HCEC 1CT (cell line): ENCODE results near the gene ZNF302.
"Not testable (repeated sequence)": the region's sequence is repeated elsewhere in the genome, so short reads cannot be mapped to it uniquely, and the experiment has no call there.

Experiments used
- DNase-seq: peaks from one replicate; pipeline ENCODE4 v3.0.0-alpha.2; 2017

The ZNF302 gene

GRCh38 chr19:34677386-34678084 lies at the start of gene ZNF302:
ZNF302 (plus strand) TSS chr19:34677678; CDS start chr19:34678805, 1,127 bp downstream.
- peak; percentile 98 for DNase-seq

GRCh38 chr19:34633802-34634201 lies 43.7 kb upstream of the ZNF302 start:
- DNase-seq: no peak

DNA sequence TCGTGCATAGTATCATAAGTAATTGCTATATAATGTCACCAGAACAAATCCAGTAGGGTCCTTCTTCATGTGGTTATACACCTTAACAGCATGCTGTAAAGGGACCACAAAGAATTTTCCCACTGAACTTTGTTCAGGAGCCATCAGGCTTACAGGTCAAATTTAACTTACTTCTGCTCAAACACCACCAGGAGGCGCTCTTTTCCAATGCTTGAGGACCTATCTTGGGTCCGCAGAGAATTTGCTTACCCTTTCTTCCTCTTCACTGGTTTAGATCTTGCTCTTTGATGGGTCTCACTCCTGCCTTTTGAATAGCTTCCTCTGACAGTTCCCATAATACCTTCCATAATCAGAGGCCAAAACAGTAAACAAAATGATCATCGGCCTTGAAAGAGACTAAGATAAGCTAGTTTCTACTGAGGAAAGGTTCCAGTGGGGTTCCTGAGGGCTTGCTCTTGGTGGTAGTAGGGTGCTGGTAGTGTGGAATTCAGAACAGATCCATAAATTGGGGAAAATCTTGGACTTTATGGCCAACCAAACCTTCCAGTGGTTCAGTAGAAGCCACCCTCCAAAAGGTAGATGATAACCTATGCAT lies 37.9 kb upstream of the ZNF302 start:
- DNase-seq: peak; percentile 58

DNA sequence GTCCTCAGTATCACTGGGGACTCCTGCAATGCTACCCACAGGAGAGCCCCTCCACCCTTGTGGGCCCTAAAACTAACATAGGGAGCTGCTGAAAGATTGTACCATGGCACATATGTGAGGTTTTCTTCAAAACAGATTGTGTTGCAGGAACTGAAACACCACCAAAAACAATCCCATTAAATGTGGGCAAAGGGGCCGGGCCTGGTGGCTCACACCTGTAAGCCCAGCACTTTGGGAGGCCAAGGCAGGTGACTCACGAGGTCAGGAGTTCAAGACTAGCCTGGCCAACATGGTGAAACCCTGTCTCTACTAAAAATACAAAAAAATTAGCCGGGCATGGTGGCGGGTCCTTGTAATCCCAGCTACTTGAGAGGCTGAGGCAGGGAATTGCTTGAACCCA lies 35.2 kb upstream of the ZNF302 start:
- DNase-seq: no peak

DNA sequence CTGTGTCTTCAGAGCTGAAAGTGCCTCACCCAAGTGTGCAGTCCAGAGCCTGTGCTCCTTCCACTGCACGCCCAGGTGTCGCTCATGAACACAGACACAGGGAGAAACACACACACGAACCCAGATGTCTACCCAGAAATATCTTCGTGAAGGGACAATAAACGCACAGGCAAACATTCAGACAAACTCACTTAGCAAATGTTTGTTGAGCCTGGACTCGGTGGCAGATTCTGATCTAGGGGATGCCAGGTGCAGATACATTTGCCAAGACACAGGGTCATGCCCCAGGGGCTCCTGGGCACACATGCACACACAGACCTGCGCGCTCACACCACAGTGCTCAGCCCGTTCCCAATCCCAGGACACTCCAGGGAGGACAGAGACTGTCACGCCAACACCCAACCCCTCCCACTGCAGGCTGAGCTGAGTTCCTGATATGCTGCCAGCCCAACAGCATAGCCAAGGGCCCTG lies 32.5 kb upstream of the ZNF302 start:
- DNase-seq: no peak

GRCh38 chr19:34645551-34645950 lies 31.9 kb upstream of the ZNF302 start:
- DNase-seq: no peak

DNA sequence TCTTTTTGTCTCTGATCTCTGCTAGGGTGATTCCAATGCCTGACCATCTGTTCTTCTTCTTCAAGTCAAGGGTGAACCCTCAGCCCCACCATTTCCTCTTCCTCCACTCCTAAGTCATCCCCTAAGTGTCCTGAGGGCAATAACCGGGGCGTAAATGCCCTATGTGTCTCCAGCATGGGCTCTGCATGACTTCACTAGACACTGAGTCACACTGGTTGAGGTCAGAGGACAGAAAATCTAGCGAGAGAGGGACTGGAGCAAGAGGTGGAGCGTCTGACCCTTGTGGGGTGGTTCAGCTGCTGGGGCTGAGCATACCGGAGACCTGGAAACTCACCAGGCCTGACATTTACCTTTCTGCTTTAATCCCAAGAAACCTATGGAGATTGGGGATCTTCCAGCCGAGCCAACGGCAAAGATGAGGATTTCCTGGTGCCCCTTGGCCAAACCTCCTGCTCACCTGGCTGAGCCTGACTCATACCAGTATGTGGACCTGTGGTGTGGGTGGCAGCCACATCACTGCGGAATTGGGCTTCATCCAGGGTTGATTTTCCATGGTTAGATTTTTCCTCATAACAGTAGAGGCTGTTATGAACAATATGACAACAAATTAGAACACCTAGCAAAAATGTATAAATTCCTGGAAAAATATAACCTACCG lies 27.5 kb upstream of the ZNF302 start:
- DNase-seq: no peak

DNA sequence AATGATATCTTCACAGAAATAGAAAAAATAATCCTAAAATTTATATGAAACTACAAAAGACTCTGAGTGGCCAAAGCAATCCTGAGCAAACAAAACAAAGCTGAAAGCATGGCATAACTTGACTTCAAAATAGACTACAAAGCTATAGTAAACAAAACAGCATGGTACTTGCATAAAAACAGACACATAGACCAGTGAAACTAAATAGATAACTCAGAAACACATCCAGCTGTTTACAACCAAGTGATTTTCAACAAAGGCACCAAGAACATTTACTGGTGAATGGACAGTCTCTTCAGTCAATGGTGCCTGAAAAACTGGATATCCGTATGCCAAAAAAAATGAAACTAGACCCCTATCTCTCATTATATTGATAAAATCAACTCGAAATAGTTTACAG lies 25.7 kb upstream of the ZNF302 start:
- DNase-seq: no peak

DNA sequence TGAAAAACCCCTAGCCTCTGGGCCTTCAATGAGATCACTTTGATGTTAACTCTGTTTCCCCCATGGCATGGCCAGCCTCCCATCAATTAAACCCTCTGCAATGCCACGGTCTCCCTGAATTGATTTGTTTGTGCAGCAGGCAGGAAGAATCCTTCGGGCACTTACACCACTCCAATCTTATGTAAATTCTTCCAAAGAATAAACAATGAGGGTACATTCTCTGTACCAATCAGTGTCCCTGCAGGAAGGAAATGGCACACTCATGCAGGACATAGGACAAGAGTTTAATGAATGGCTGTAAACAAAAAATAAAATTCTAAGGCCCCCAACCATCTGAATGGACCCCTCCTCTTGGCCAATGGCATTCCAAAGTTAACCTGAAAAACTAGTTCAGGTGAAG lies 22.7 kb upstream of the ZNF302 start:
- no peak for DNase-seq

- no peak for DNase-seq
Measured at GRCh38 chr19:34655651-34656050, 21.8 kb upstream of the ZNF302 start.

DNA sequence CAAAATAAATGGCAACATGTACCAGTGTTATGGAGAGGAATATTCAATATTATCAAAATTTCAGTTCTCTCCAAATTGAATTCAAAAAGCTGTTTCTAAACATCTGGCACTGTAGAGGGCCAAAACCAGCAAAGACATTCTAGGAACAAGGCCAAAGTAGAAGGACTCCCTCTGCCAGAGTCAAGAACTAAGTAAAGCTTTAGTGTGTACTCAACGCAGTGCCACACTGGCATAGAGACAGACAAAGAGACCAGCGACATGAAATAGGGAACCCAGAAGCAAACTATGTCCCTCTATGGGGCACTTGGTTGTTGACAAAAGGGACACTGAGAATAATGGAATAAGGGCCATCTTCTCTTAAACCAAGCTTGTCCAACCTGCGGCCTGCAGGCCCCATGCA lies 16.1 kb upstream of the ZNF302 start:
- no peak for DNase-seq

DNA sequence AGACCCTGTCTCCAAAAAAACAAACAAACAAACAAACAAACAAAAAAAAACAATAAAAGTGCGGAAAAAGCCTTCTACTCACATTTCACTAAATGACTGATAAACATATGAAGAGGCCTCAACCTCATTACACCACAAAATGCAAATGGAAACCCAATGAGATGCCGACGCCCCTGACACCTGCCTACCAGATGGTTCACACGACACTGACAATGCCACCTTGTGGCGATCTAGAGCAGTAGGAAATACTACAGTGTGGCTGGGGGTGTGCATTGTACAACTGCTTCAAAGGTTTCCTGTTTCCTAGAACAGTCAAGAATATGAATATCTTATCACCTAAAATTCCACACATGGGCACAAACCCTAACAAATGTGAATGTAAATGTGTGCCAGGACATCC lies 14.6 kb upstream of the ZNF302 start:
- peak; percentile 20 for DNase-seq

- no peak for DNase-seq
Measured at GRCh38 chr19:34664168-34664567, 13.3 kb upstream of the ZNF302 start.

DNA sequence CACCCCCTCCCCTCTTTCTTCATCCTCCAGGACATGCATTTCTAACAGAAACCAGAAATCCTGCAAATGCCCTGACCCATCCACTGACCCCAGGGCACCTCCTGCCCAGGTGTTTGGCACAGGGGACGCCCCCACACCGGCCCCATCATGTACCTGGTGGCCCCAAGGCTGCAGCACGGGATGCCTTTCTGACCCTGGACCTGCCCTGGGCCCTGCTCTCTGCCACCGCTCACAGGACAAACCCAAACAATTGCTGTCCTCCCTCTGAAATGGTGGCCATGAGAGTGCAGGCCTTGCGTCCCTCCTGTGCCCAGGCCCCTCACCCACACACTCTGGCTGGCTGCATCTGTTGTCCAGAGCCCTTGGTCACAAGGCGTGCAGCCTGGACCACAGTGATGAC lies 12.6 kb upstream of the ZNF302 start:
- DNase-seq: no peak

- not testable (repeated sequence) for DNase-seq
Measured at GRCh38 chr19:34665275-34665674, 12.2 kb upstream of the ZNF302 start.

- DNase-seq: no peak
Measured at GRCh38 chr19:34666200-34666957, 11.1 kb upstream of the ZNF302 start.

DNA sequence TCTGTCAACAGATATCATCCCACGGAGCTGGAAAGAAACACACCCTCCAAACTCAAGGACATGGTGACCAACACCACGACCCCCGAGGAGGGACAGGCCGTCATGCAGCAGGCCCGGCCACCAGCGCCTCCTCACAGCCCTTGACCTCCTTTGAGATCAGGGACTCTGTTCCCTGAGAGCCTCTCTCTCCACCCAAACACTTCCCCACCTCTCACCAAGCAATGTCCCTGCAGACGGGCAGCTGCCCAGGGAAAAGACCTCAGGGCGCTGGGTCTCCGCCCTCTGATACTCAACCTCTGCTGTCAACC lies 10.6 kb upstream of the ZNF302 start:
- no peak for DNase-seq

DNA sequence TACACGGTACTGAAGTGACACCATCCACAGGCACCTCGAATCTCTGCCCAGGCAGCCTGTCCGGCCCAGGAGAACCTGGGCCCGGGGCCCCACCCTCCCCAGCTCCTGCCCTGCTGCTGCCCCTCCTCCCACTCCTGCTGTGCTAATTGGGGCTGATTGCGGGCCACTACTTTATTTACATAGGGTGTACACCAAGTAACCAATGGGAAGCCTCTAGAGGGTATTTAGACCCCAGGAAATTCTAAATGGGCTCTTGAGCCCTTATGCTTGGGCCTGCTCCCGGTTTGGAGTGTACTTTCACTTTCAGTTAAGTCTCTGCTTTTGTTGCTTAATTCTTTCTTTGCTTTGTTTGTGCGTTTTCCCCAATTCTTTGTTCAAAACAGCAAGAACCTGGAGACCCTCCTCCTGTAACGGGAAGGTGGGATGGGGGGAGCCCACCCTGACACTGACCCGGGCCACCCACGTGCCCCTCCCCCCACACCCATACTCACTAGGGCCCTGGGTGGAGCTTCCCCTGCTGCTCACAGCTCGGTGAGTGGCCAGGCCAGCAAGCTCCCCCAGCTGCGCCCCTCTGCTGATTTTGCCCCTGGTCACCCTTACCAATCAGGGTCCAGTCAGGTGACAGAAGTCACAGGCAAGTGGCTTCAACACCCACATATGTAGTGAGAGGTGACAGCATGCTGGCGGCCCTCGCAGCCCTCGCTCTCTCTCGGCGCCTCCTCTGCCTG lies 10.0 kb upstream of the ZNF302 start:
- peak; percentile 9 for DNase-seq

DNA sequence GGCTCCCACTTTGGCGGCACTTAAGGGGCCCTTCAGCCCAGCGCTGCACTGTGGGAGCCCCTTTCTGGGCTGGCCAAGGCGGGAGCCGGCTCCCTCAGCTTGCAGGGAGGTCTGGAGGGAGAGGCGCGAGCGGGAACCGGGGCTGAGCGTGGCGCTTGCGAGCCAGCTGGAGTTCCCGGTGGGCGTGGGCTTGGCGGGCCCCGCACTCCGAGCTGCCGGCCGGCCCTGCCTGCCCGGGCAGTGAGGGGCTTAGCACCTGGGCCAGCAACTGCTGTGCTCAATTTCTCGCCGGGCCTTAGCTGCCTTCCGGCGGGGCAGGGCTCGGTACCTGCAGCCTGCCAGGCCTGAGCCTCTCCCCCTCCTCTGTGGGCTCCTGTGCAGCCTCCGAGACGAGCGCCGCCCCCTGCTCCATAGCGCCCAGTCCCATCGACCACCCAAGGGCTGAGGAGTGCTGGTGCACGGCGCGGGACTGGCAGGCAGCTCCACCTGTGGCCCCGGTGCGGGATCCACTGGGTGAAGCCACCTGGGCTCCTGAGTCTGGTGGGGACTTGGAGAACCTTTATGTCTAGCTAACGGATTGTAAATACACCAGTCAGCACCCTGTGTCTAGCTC lies 9.3 kb upstream of the ZNF302 start:
- DNase-seq: not testable (repeated sequence)

- DNase-seq: not testable (repeated sequence)
Measured at GRCh38 chr19:34668690-34669089, 8.8 kb upstream of the ZNF302 start.

DNA sequence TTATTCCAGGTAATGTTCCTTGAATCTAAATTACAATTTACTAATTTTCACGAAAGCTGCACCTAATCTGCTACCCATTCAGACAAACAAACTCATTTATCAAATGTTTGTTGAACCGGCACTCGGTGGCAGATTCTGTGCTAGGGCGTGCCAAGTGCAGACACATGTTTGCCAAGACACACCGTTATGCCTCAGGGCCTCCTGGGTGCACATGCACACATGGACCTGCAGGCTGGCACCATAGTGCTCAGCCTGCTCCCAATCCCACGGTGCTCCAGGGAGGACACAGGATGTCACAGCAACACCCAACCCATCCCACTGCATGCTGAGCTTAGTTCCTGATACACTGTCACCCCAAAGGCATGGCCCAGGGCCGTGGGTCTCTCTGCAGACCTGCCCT lies 8.2 kb upstream of the ZNF302 start:
- DNase-seq: no peak

GRCh38 chr19:34671972-34672371 lies 5.5 kb upstream of the ZNF302 start:
- DNase-seq: no peak

- DNase-seq: no peak
Measured at GRCh38 chr19:34673590-34673989, 3.9 kb upstream of the ZNF302 start.
